Measurements from ENCODE around the gene DUS4L. TPM values are rescaled to one million over a fixed set of nuclear protein-coding genes. Genes with fewer than 3 reads are reported as not detected.

Gene DUS4L
- total RNA-seq, 1 donor from 2014 or later = 12.4 TPM

DNA sequence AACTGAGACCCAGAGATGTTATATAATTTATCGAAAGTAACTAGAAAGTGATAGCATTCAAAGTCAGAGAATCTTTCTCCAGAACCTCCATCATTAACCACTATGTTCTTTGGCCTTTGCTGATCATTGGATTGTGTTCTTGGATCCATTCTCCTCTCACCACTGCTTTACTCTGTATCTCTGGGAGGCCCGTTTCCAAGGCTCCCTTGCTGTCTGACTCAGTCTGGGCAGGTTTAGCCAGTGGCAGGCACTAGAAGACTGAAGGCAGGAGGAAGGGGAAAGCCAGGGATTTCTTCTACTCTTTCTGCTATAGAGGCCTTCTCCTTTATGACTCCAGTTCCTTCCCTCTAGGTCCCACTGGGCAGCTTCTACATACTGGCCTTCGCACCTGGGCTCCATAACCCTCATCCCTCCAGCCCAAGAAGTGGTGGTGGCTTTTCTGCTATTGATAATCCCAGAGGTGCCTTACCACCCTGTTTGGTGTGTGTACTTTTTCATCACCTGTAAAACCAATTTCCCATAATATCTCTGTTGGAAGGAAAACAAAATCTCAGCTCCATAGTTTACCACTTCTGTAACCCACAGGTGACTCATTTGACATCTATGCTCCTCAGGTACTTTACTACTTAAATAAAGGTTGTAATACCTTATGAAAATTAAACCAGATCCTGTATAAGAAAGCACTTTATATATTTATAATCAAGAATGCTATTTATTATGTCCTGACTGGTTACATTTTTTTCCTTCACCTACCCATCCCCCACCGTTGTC is 52.3 kb downstream of the DUS4L start:
- Mint-ChIP-seq H3K9me3 (no peaks in the 10 kb centered on the region), H3K4me1 (ENCODE audit: unreplicated experiment) (no peaks in the 10 kb centered on the region), H3K27ac (no peak overlapping the region), H3K36me3 (peaks cover 20% of the 10 kb centered on the region), H3K27me3 (no peaks in the 10 kb centered on the region), H3K4me3 (no peak overlapping the region)
- no peak for TF ChIP-seq CTCF (conservative IDR thresholded peaks at IDR 0.05)
- DNase-seq (ENCODE audit: extremely low spot score, unreplicated experiment) = no peak

- Mint-ChIP-seq H3K9me3 (no peaks in the 10 kb centered on the region), H3K36me3 (no peaks in the 10 kb centered on the region), H3K27ac (no peak overlapping the region), H3K4me1 (ENCODE audit: unreplicated experiment) (no peaks in the 10 kb centered on the region), H3K27me3 (no peaks in the 10 kb centered on the region), H3K4me3 (no peak overlapping the region)
- no peak for TF ChIP-seq CTCF (conservative IDR thresholded peaks at IDR 0.05)
- DNase-seq (ENCODE audit: extremely low spot score, unreplicated experiment) = no peak
These were observed 58.7 kb downstream of the DUS4L start for GRCh38 chr7:107622429-107622828.

DNA sequence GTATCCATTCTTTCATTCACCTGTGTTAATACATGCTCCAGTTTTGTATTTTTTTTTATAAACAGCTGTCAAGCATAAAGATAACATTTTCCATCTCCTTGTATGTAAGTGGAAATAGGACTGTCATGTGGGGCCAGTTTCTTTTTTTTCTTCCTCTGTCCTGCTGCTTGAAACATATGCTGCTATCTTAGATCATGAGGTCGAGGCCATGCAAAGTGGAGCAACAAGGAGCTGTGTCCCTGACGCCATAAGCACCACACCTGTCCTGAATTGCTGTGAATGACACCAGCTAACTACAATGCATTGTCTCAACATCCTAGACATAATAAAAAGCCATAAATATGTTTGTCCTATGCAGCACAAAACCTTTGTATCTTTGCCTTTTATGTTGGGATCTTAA is 59.1 kb downstream of the DUS4L start:
- no peaks in the 10 kb centered on the region for H3K36me3 Mint-ChIP-seq
- no peak overlapping the region for H3K4me3 Mint-ChIP-seq
- no peak for TF ChIP-seq CTCF (conservative IDR thresholded peaks at IDR 0.05)
- no peaks in the 10 kb centered on the region for H3K4me1 Mint-ChIP-seq (ENCODE audit: unreplicated experiment)
- DNase-seq (ENCODE audit: extremely low spot score, unreplicated experiment) = no peak
- no peak overlapping the region for H3K27ac Mint-ChIP-seq
- H3K27me3 Mint-ChIP-seq = no peaks in the 10 kb centered on the region
- no peaks in the 10 kb centered on the region for H3K9me3 Mint-ChIP-seq

GRCh38 chr7:107627002-107627401 is 63.2 kb downstream of the DUS4L start:
- H3K9me3 Mint-ChIP-seq = no peaks in the 10 kb centered on the region
- H3K27me3 Mint-ChIP-seq = peaks cover 3% of the 10 kb centered on the region
- H3K27ac Mint-ChIP-seq = no peak overlapping the region
- H3K36me3 Mint-ChIP-seq = no peaks in the 10 kb centered on the region
- DNase-seq (ENCODE audit: extremely low spot score, unreplicated experiment) = no peak
- no peaks in the 10 kb centered on the region for H3K4me1 Mint-ChIP-seq (ENCODE audit: unreplicated experiment)
- no peak overlapping the region for H3K4me3 Mint-ChIP-seq
- TF ChIP-seq CTCF (conservative IDR thresholded peaks at IDR 0.05) = no peak

Other genes with a start within 250 kb of the DUS4L start
- not detected in 2 replicates for gene GPR22, start 93.9 kb upstream of the DUS4L start, total RNA-seq (ENCODE audit: low replicate concordance)
- gene COG5, start 51 bp upstream of the DUS4L start, total RNA-seq (ENCODE audit: low replicate concordance) = 35.7 and 37.2 TPM in 2 replicates
- 23.0 and 33.9 TPM in 2 replicates for gene BCAP29, start 16.3 kb downstream of the DUS4L start, total RNA-seq (ENCODE audit: low replicate concordance)
- gene SLC26A4, start 96.9 kb downstream of the DUS4L start, total RNA-seq (ENCODE audit: low replicate concordance) = not detected in 2 replicates
- 25.0 and 28.3 TPM in 2 replicates for gene CBLL1, start 180.2 kb downstream of the DUS4L start, total RNA-seq (ENCODE audit: low replicate concordance)
- gene SLC26A3, start 239.3 kb downstream of the DUS4L start, total RNA-seq (ENCODE audit: low replicate concordance) = 4.7 and 14.3 TPM in 2 replicates